HG03095 (cell line): ENCODE measurements around the gene ZNF778.

Experiments used
- ATAC-seq: cut with Tn5 transposase; IDR thresholded peaks from one replicate; pipeline ENCODE4 v1.9.1; 2021; ENCODE audit warnings: moderate library complexity; ENCODE audit not compliant: unreplicated experiment

Gene ZNF778

DNA sequence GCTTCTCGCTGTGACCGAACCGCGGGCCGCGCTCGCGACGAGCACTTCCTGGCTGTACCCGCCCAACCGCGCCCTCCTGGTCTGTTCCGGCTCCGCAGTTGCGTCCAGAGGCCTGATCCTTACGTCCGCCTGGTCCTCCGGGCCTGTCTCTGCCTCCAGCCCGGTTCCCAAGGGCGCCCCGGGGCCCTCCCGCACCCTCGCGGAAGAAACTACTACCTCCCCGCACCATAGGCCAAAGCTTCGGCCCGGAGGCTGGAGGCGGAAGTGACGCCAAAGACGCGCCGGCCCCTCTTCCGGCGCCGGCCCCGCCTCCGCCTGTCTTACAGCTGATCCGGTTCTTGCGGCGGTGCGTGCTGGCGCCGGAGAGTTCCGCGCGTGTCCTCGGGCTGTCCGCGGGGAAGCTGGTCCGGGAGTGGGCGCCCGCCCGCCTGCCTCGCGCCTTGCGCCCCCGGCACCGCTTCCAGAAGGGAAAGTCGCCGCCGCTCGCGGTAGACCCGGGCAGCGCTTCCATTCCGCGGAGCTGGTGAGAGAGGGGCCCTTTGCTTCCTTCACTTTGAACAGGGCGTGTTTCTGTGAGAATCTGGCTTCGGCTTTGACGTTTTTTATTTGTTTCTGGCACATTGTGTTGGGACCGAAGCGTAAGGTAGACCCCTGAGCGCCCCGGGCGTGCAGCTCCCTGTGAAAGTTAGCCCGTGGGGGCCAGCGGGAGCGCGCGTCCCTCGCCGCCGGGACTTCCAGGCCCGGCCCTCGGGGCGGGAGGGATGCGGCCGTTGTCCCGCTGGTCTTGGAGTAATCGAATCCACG is at the start of gene ZNF778:
Gene ZNF778 (plus strand): TSS at position 316 of the 804 bp plus-strand sequence. CDS start 3,425 bp downstream, outside the sequence.
- ATAC-seq = peak; percentile 73

DNA sequence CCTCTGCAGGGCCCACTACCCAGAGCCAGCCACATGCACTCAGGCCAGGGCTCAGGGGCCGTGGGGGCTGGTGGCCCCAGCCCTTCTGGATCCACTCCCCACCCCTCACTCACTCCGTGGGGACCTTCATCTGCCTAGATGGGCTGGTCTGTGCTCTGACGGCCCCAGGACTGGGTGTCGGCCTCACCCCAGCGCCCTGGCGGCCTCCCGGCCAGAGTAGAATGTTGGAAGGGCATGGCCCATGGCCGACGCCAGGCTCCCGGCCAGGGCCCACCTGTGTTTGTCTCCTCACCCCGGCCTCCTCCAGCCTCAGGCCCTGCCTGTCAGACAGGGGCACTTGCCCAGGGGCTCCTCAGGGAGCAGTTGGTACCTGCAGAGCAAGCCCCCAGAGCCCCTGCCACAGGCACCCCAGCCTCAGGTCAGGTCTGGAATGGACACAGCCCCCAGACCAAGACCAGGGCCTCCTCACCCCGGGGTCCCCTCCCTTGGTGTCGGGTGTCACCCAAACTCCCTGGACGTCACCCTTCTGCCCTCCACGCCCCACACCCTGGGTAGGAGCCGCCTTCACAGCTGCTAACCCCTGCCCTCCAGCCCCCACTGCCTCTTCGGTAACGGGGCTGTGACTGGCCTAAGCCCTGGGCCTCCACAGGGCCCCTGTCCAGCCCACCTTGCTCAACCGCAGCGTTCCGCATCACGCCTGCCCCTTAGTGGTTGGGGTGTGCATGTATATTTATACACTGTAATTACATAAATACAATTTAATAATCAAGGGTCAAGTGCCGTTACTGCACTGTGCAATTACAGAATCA is 48.9 kb upstream of the ZNF778 start:
- no peak for ATAC-seq

DNA sequence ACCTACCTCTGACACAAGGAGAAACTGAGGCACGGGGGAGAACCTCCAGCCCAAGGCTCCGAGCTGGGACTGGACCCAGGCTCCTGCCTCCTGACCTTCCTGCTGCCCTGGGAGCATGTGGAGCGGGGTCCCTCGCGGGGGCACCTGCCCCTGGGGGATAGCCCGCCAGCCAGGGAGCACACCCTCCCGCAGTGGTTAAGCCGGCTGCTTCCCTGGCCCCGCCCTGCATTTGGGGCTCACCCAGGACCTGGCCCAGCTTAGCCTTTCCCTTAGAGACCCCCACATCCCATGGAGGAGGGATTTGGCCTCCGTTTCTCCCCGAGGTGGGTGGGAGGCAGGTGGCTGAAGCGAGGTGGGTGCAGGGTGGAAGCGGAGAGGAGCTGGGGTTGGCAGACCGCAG is 47.7 kb upstream of the ZNF778 start:
- no peak for ATAC-seq

DNA sequence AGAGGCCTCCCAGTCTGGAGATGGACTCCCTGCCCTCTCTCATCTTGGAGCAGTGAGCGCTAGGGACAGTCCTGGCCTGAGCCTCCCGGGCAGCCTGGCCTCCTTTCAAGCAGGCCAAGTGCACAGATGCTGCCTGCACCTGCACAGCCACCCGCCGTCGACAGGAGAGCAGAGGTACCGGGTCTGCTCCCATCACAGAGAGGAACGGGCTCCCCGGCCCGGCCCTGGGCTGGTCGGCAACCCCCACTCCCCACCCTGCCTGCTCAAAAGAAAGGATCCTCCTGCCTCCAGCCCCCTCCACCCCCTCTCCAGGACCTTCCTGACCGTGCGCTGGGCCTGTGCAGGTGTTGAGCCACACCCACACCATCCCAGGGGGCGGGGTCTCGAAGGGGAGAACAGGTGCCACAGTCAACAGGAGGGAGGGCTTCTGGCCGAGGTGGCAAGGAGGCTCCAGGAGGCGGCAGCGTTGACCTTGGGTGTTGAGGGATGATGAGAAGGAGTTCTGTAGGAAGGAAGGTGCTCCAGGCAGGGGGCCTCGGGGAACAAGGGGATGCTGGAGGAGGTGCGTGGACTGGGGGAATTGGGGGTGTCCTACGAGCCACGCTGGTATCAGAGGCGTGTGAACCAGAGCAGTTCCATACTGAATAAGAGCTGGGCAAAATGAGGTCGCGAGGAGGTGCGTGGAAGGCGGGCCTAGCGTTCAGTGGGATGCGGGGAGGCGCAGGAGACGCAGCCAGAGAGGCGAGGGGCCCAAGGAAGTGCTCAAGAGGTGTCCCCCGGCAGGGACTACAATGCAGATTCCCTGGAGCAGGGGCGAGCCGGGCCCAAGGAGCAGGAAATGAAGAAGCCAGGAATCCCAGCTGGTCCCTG is 46.9 kb upstream of the ZNF778 start:
- no peak for ATAC-seq

- peak; percentile 67 for ATAC-seq
These were observed 46.0 kb upstream of the ZNF778 start, which contains the start of gene CDH15 for GRCh38 chr16:89171216-89172170. CDH15 (plus strand) TSS chr16:89171748; CDS start chr16:89171832, 84 bp downstream.

- no peak for ATAC-seq
These were observed 45.4 kb upstream of the ZNF778 start for GRCh38 chr16:89172171-89172527.

DNA sequence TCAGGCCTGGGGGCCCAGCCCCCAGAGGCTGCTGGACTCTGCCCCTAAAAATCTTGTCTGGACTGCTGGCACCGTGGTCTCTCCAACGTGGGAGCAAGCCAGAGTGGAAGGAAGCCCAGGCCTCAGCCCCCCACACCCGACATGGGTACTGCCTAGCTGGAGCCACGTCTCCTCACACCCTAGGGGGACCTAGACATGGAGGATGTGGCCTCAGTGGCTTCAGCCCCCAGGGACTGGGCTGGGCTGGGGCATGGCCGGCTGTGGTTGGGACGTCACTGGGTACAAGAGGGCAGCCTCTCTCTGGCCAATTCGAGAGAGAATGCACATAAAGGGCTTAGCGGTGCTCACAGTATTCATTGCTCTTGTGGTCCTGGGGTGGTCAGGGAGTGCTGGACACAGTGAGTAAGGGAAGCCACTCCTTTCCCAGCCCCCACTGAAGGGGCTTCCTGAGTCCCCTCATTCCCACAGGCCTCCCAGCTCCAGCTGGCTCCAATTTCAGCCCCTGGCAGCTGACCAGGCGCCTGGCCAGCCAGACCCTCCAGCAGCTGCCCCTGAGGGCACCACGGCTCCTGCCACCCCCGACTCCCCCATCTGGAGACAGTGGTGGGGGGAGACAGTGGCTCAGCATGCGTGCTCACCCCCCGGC is 44.9 kb upstream of the ZNF778 start:
- no peak for ATAC-seq

DNA sequence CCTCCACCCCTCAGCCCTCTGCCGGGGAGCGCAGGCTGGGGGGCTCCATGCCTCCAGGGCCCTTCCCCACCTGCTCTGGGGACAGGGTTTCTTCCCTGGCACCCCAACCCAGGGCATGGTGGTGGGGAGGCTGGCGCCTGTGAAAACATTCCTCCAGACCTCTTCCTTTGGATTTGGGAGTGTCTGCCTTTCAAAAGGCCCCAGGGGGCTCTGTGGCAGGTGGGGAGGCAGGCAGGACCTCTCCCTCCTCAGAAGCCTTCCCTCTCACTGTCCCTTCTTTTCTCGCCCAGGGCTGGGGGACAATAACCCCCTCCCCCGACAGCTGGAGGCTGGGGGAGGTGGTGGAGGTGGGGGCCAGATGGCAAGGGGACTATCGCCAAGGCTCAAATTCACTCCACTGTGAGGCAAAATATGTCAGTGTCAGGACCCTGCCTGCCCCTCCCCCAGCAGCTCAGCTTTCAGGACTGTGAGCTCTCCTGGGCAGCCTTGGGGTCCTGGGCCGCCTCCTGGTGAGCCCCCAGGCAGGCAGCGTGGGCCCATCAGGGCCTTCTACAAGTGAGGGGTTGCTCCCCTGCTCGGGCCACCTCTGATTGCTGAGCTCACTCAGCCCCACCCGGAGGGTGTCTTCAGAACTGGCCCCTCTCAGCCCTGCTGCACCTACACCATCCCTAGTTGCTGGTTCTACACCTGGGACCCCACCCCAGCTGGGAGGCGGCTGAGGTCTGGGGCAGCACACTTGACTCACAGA is 44.2 kb upstream of the ZNF778 start:
- ATAC-seq = no peak

DNA sequence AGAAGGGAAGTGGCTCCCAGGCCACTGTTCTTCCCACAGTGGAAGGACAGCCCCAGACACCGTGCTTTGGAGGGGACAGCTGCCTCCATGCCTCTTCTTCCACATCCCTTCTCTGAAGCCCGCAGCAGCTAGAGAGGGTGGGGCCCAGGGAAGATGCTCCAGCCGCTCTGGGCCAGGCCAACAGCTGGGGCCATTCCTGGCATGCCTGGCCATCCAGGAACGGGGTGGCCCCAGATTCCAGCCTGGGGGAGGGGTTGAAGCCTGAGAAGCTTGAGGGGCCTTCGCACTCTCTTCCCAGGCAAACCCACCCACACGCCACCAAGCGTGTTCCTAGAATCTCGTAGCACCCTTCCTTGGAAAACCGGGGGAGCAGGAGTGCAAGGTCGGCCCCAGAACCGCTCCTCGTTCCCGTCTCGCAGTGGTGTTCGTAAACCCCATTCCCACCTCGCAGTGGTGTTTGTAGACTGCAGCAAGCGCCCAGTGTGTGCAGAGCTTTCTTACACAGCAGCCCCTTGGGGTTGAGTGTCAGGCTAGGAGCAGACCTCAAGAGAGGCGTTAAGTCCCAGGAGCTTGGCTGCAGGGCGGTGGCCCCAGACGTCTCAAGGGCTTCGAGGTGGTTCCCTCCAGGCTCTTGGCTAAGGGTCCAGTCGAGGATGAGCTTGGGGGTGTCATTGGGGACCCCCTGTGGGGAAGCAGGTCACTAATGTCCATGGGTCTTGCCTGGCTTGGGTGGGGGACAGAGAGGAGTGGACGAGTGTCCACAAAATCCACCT is 43.3 kb upstream of the ZNF778 start:
- no peak for ATAC-seq

GRCh38 chr16:89174877-89175276 is 42.6 kb upstream of the ZNF778 start:
- ATAC-seq = no peak

- no peak for ATAC-seq
These were observed 42.0 kb upstream of the ZNF778 start for GRCh38 chr16:89175280-89176146.

- ATAC-seq = no peak
These were observed 41.3 kb upstream of the ZNF778 start for GRCh38 chr16:89176147-89176690.

DNA sequence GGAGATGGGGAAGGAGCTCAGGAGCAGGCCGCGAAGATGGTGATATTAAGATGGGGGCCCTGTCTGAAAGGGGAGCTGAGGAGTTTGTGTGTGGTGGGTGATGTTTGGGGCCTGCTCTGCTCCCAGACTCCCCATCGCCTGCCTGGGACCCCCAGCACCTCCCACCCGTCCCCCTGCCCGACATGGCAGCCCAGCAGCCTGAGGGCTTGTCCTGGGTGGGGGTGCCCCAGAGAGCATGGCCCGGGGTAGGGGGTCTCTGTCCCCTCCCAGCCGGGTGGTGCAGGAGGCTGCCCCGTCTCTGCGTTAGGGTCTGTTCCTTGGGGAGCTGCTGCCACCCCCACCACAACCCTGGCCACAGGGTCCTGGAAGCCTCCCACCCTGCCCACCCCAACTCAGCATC is 40.8 kb upstream of the ZNF778 start:
- no peak for ATAC-seq

- ATAC-seq = no peak
These were observed 40.0 kb upstream of the ZNF778 start for GRCh38 chr16:89177501-89177900.

- no peak for ATAC-seq
These were observed 38.9 kb upstream of the ZNF778 start for GRCh38 chr16:89178453-89179147.

- no peak for ATAC-seq
These were observed 38.4 kb upstream of the ZNF778 start for GRCh38 chr16:89179148-89179484.
